Ascending aorta (tissue), 2 donors: ENCODE results near the gene SF3B4. TPM values are rescaled to one million over a fixed set of nuclear protein-coding genes. Genes with fewer than 3 reads are reported as not detected.
A peak's percentile ranks its signal among the peaks of the same experiment; 100 is the strongest.

Experiments used
- DNase-seq, 2 donors: peaks; one replicate each; pipeline ENCODE4 v3.0.0-alpha.2; 2019; ENCODE audit warnings: low spot score in 2 of 2
- H3K27ac ChIP-seq, 2 donors: fragments of 200-600 bp; sonication (generic); one replicate each; pipeline ENCODE4 v1.5.1; 2016 to 2017; ENCODE audit warnings: mild to moderate bottlenecking in 1 of 2
- H3K27me3 ChIP-seq: fragments of 200-600 bp; sonication (generic); one replicate; pipeline ENCODE4 v1.5.1; 2017
- H3K36me3 ChIP-seq, 2 donors: fragments of 200-600 bp; sonication (generic); one replicate each; pipeline ENCODE4 v1.5.1; 2016
- H3K4me1 ChIP-seq, 2 donors: fragments of 200-600 bp; sonication (generic); one replicate each; pipeline ENCODE4 v1.5.1; 2016 to 2017; ENCODE audit warnings: mild to moderate bottlenecking in 1 of 2
- H3K4me3 ChIP-seq, 2 donors: fragments of 200-600 bp; sonication (generic); one replicate each; pipeline ENCODE4 v1.5.1; 2016 to 2017; ENCODE audit warnings: mild to moderate bottlenecking in 1 of 2
- H3K9me3 ChIP-seq, 2 donors: fragments of 200-600 bp; sonication (generic); one replicate each; pipeline ENCODE4 v1.5.1; 2016
- CTCF ChIP-seq, 3 experiments: fragments of 200-600 bp in 2 of 3; fragments of 450-650 bp in 1 of 3; sonication (generic) in 2 of 3; IDR thresholded peaks; one replicate each; pipeline ENCODE4 v1.5.1; 2016 to 2019; ENCODE audit warnings: antibody characterized with exemption in 3 of 3, mild to moderate bottlenecking in 1 of 3, moderate library complexity in 1 of 3
- intact Hi-C: fragments of 100-400 bp; cut with DNase I; formaldehyde crosslinking; loops from one replicate; pipeline ENCODE4 v1.15.1; 2023
- total RNA-seq: library from RNA; depleted of rRNA; stranded (reverse); fragments of >200 nt; gene quantifications from one replicate; pipeline ENCODE4 v1.1.0, GENCODE V29; 2016

SF3B4 gene
- total RNA-seq, 1 donor from 2014 or later, result 87.3 TPM

GRCh38 chr1:149916898-149917252 is 10.7 kb downstream of the SF3B4 start:
- no peak for TF ChIP-seq CTCF (IDR thresholded peaks at IDR 0.05)
- no peaks in the 10 kb centered on the region for H3K9me3 ChIP-seq
- intact Hi-C loops, result loop anchor here (1.0 to 2.0 kb wide), 2 partner anchors 18 to 29 kb away; partner anchors contain the start of gene BOLA1
- H3K4me3 ChIP-seq, result peak overlapping the region; percentile 67 to 87
- H3K36me3 ChIP-seq, result peaks cover 0 to 15% of the 10 kb centered on the region in 2 donors
- no peaks in the 10 kb centered on the region for H3K27me3 ChIP-seq
- H3K27ac ChIP-seq, result peak overlapping the region; percentile 75 to 78
- peaks cover 0 to 11% of the 10 kb centered on the region in 2 donors for H3K4me1 ChIP-seq
- DNase-seq, result no peak

GRCh38 chr1:149916193-149916897 is 11.3 kb downstream of the SF3B4 start:
- Histone ChIP-seq H3K4me1 (peaks cover 0 to 11% of the 10 kb centered on the region in 2 donors), H3K36me3 (peaks cover 3 to 19% of the 10 kb centered on the region in 2 donors), H3K4me3 (peak overlapping the region; percentile 67 to 87), H3K27ac (peak overlapping the region; percentile 75 to 78), H3K27me3 (no peaks in the 10 kb centered on the region), H3K9me3 (no peaks in the 10 kb centered on the region)
- intact Hi-C loops, result loop anchor here (2.0 kb wide), 1 partner anchor 18 kb away; the partner anchor contains the start of gene BOLA1
- TF ChIP-seq CTCF (IDR thresholded peaks at IDR 0.05), result no peak
- DNase-seq, result no peak

GRCh38 chr1:149915429-149916192 is 12.0 kb downstream of the SF3B4 start:
- no peak for DNase-seq
- peaks cover 0 to 11% of the 10 kb centered on the region in 2 donors for H3K4me1 ChIP-seq

GRCh38 chr1:149914545-149914944 is 13.1 kb downstream of the SF3B4 start:
- Histone ChIP-seq H3K4me3 (no peak overlapping the region), H3K27me3 (no peaks in the 10 kb centered on the region), H3K4me1 (peaks cover 0 to 11% of the 10 kb centered on the region in 2 donors), H3K9me3 (no peaks in the 10 kb centered on the region), H3K36me3 (peaks cover 6 to 37% of the 10 kb centered on the region in 2 donors), H3K27ac (peak overlapping the region in 1 of 2 donors; percentile 75)
- TF ChIP-seq CTCF (IDR thresholded peaks at IDR 0.05), result no peak
- no peak for DNase-seq
- intact Hi-C loops, result no loop called here

More at GRCh38 chr1:149915429-149916192, 12.0 kb downstream of the SF3B4 start:
- H3K27ac ChIP-seq, result peak overlapping the region; percentile 75 to 78
- H3K9me3 ChIP-seq, result no peaks in the 10 kb centered on the region
- intact Hi-C loops, result loop anchor here (2.0 kb wide), 1 partner anchor 17 kb away; the partner anchor contains the start of gene BOLA1
- H3K27me3 ChIP-seq, result no peaks in the 10 kb centered on the region
- peak overlapping the region in 1 of 2 donors; percentile 87 for H3K4me3 ChIP-seq
- peaks cover 6 to 26% of the 10 kb centered on the region in 2 donors for H3K36me3 ChIP-seq
- no peak for TF ChIP-seq CTCF (IDR thresholded peaks at IDR 0.05)

GRCh38 chr1:149906570-149907075 is 21.0 kb downstream of the SF3B4 start:
- H3K9me3 ChIP-seq, result no peaks in the 10 kb centered on the region
- H3K36me3 ChIP-seq, result peaks cover 37 to 67% of the 10 kb centered on the region in 2 donors
- intact Hi-C loops, result no loop called here
- H3K4me1 ChIP-seq, result no peaks in the 10 kb centered on the region
- no peak for TF ChIP-seq CTCF (IDR thresholded peaks at IDR 0.05)
- no peak overlapping the region for H3K4me3 ChIP-seq
- DNase-seq, result no peak
- H3K27ac ChIP-seq, result no peak overlapping the region
- H3K27me3 ChIP-seq, result no peaks in the 10 kb centered on the region
